ENCODE measurements around the gene TMEM106A. TPM values are rescaled to one million over a fixed set of nuclear protein-coding genes. Genes with fewer than 3 reads are reported as not detected.
"Not testable (repeated sequence)": the region's sequence is repeated elsewhere in the genome, so short reads cannot be mapped to it uniquely, and the experiment has no call there.

Gene TMEM106A, protein sequence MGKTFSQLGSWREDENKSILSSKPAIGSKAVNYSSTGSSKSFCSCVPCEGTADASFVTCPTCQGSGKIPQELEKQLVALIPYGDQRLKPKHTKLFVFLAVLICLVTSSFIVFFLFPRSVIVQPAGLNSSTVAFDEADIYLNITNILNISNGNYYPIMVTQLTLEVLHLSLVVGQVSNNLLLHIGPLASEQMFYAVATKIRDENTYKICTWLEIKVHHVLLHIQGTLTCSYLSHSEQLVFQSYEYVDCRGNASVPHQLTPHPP
- 1 to 10 TPM; 7.6 to 8.4 TPM for total RNA-seq
- long read RNA-seq: 0 reads

DNA sequence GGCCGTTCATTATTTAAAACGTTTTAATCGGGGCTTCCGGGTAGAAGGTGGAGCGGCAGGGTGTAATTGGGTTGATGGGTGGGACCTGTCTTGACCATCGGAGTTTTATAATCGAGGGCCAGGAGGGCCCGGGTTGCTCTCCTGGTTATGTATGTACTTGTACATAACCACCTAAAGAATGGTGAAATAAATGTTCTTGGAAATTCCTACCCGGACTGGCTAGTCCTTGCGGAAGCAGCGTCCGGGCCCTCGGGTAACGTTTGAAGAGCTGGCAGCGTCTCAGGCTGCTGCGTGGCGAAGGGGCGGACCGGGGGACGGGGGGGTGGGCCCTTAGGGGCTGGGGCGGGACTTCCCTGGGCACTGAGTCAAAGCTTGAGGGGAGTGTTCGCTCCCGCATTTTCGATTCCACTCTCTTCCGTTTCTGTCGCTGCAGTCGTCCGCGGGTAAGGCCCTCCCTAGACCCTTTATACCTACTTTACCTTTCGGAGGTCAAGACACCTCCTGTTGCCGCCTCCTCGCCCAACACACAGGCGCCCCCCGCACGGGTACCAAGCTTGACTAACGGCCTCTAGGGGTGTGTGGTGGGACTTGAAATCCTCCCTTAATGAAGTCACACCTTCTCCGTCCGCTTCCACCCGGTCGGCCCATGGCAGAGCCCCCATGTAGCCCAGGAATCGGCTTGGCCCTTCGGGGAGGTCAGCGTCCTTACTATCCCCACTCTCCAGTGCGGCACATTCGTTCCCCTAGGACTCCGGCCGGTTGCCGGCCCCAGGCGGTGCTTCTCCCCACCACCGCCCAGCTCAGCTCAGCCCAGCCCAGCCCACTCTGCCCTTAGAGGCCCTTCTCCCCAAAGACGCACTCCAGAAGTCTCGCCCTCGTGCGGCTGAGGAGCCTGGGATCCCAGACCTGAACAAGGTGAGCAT, at the start of gene TMEM106A:
TMEM106A (plus strand) TSS at position 396 of the 923 bp plus-strand sequence. CDS start 1,167 bp downstream, outside the sequence.
- ATAC-seq: peak; percentile 93 to 97
- DNase-seq: peak; percentile 87
- intact Hi-C loops (cut with DNase I): no loop called here

DNA sequence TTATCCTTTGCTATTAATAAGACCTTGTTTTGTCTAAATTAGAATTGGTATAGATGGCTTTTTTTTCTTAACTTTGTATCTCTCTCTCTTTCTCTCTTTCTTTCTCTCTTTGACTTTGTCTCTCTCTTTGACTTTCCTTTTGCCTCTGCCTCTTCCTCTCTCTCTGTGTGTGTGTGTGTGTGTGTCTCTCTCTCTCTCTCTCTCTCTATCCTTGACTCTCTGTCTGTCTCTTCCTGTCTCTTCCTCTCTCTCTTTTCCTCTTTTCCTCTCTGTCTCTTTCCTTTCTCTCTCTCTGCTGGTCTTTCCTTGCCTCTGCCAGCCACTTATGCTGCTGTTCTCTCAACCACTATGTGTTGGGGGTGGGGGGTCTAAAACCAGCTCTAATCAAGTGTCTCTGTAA, 45.7 kb upstream of the TMEM106A start:
- intact Hi-C loops (cut with DNase I); DNase-seq; ATAC-seq: not testable (repeated sequence)

DNA sequence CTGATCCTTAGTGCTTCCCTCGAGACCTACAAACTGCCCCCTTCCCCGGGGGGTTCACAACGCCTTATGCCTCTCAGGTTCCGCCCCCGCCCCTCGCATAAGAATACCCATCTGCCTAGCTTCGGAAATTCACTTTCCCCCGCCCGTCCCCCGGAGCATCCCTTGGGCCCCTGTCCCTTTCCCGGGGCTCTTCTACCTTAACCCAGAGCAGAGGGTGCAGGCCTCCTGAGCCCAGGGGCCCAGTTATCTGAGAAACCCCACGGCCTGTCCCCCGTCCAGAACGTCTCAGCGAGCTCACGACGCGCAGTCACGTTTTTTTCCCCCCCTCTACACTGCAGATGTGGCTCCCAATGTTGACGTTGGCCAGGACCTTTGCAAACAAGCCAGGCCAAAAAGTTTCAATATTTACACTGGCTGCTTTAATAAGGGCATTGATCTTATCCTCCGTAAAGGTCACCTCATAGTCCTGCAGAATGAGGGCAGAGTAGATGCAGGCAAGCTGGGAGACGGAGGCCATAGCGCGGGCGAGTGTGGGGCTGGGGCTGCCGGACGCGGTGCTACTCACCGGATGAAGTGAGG, 42.0 kb upstream of the TMEM106A start:
- DNase-seq (peak; percentile 32), ATAC-seq (peak; percentile 10 to 25)
- intact Hi-C loops (cut with DNase I): loop anchor here in 1 of 2 donors (5.0 kb wide), 2 partner anchors 147 to 162 kb away; partner anchors contain the start of genes IFI35 and VAT1

DNA sequence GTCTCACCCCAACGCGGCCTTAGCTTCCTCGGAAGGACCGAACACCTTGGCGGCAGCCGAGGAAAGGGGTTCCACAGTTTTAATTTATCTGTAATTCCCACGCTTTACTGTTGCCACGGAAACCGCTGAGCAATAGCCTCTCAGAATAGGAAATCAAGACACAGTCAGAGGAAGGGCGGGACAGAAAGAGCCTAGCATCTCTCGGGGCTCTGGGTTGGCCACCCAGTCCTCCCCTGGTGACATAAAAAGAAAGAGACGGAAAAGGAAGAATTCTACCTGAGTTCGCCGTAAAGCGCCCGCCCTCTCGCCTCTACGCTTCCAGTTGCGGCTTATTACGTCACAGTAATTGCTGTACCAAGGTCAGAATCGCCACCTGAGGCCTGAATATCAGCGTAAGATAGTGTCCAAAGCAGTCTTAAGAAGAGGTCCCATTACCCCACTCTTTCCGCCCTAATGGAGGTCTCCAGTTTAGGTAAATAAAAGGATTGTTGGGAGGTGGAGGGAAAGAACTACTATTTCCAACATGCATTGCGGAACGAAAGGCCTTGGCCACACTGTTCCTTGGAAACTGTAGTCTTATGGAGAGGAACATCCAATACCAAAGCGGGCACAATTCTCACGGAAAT, 41.4 kb upstream of the TMEM106A start:
- intact Hi-C loops (cut with DNase I): loop anchor here in 1 of 2 donors (5.0 kb wide), 2 partner anchors 148 to 163 kb away; partner anchors contain the start of genes IFI35 and VAT1
- DNase-seq (peak; percentile 91), ATAC-seq (peak; percentile 91 to 92)

DNA sequence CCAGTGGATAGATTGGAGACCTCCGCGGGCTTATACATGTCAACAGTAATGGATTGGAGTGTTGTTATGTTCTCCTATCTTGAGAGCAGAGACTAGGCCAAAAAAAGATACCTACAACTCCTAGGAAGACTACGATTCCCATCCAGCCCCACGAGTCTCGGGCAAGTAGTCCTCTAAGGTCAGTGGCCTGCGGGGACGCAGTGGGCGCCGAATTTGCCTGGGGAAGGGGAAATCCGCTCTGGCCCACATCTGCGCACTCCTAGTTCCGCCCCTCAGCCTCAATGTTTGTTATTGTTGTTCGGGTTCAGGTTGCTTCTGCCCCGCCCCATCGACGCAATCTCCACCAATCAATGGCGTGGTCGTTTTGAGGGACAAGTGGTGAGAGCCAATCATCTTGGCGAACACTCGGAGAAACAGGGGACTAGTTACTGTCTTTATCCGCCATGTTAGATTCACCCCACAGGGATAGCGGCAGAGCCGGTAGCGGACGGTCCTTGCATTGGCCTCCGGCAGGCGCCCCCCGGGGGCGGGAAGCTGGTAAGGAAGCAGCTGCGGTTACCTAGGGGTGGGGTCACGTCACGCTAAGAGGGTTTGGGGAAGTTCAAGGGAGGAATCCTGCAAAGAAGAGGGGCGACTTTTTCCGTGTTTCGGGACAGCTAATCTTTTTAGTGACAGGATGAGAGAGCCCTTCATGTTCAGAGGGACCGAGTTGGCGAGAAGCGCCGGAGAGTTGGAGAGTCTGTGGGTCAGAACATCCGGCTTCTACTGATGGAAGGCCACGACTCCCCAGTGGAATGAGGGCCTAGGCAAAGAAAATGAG, 40.7 kb upstream of the TMEM106A start, which contains the start of gene NBR1:
NBR1 (plus strand) TSS at position 449 of the 820 bp plus-strand sequence. CDS start 4,586 bp downstream, outside the sequence.
- peak; percentile 91 to 93 for ATAC-seq
- DNase-seq: peak; percentile 94
- intact Hi-C loops (cut with DNase I): loop anchor here in 1 of 2 donors (5.0 kb wide), 2 partner anchors 149 to 164 kb away; partner anchors contain the start of genes IFI35 and VAT1

DNA sequence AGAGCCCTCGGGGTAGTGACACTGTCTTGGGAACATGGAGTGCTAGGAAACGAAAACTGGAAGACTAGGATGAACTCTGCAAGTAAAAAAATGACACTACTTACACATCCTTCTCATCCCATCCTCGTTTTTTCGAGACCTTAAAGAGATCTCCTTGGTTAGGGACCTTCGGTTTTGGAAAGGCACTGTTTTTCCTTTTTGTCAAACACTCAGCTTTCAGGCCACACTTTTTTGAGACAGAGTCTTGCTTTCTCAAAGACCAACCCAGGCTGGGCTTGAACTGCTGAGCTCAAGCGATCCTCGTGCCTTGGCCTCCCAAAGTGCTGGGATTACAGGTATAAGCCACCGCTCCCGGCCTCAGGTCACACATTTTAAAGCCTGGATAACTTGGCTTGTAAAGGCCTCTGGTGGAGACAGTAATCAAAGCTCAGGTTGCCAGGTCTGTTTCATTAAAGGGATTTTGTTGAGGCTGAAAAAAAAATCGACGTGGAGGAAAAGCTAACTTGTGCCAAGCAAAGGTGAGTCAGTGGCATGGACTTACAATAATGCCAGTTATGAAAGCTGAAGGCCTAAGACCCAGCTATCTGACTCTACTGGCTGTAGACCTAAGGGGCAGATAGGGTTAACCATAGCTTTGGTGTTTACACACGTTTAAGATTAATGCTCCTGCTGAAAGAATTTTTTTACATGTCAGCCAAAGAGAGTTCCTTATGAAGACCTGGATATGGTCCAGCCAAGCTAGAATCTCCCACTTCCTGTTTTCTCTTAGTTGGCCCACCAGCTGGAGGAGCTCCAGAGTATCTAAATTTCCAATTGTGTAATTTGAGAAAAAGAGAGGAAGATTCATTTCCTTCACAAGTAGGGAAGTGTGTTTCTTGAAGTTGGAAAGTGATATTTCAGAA, 39.8 kb upstream of the TMEM106A start:
- peak in 1 of 2 donors; percentile 37 for ATAC-seq
- intact Hi-C loops (cut with DNase I): loop anchor here in 1 of 2 donors (5.0 kb wide), 2 partner anchors 150 to 165 kb away; partner anchors contain the start of genes IFI35 and VAT1
- DNase-seq: peak; percentile 44

DNA sequence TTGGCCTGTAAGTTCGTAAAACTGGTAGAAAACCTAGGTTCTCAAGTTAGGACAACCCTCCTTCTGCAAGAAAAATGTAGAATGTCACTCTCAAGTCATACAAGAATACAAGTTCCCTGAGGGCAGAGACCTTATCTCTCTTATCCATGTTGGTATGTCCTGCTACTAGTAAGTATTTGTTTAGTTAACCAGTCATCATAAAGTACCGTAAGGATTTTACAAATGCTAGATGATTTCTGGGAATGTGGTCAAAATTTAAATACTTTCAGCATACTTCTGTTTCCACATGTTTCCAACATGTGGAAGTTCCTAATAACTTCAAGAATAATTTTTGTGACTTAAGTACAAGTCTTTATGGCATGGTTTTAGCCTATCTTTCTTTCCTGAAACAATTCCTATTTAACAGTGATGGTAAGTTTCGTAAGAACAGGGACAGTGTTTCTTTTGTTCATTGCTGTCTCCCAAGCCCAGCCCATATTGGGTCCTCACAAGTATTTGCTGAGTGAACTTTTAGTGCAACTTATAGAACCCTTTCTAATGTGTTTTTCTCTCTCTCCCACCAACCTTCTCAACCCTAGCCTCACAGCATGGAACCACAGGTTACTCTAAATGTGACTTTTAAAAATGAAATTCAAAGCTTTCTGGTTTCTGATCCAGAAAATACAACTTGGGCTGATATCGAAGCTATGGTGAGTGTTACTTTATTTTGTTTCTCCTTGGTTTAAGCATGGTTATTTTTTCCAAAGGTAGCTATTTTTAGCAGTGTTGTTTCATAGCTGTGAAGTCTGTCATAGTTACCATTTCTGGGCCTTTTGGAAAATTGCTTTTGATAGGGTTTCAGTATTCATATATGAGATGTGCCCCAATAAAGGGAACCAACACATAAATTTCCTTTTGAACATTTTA, 36.2 kb upstream of the TMEM106A start:
- ATAC-seq: no peak
- intact Hi-C loops (cut with DNase I): no loop called here
- DNase-seq: no peak

DNA sequence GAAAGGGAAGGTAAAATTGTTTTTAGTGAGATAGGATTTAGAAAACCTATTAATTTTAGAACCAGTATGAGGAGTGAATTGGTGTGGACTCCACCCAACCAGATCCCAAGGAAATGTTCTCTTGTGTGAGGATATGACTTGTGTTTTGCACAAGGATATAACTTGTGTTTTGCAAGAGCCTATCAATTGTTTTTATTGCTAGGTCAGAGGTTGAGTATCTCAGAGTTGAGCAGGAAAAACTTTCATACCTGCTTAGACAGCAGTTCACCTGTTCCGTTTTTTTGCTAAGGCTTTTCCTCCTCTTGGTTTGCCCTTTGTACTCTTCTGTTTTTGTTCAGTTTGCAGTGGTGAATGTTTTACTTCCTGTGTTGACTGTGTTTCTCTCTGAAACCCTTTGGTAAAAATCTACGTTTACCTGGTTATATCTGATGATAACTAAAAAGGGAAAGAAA, 35.5 kb upstream of the TMEM106A start:
- ATAC-seq: no peak
- DNase-seq: no peak
- intact Hi-C loops (cut with DNase I): no loop called here

DNA sequence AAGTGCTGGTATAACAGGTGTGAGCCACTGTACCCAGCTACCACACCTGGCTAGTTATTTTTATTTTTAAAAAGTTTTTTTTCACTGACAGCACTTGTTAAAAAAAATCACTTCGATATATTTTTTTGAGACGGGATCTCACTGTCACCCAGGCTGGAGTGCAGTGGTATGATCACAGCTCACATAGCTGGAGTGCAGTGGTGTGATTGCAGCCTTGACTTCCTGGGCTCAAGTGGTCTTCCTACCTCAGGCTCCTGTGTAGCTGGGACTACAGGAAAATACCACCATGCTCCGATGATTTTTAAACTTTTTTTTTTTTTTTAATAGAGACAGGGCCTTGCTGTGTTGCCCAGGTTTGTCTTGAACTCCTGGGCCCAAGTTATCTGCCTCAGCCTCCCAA, 27.8 kb upstream of the TMEM106A start:
- no peak for DNase-seq
- ATAC-seq: no peak
- intact Hi-C loops (cut with DNase I): no loop called here

DNA sequence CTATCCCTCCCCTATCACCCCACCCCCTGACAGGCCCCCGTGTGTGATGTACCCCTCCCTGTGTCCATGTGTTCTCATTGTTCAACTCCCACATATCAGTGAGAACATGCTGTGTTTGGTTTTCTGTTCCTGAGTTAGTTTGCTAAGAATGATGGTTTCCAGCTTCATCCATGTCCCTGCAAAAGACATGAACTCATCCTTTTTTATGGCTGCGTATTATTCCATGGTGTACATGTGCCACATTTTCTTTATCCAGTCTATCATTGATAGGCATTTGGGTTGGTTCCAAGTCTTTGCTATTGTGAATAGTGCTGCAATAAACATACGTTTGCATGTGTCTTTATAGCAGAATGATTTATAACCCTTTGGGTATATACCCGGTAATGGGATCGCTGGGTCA, 25.0 kb upstream of the TMEM106A start:
- DNase-seq; intact Hi-C loops (cut with DNase I); ATAC-seq: not testable (repeated sequence)

DNA sequence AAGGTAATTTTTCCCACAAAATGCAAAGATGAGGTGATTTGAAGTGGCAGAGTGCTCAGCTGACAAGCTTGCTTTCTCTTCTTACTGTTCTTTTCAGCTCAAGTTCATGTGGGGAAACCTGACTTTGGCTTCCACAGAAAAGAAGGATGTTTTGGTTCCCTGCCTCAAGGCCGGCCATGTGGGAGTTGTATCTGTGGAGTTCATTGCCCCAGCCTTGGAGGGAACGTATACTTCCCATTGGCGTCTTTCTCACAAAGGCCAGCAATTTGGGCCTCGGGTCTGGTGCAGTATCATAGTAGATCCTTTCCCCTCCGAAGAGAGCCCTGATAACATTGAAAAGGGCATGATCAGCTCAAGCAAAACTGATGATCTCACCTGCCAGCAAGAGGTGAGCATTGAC, 18.4 kb upstream of the TMEM106A start:
- ATAC-seq (no peak), DNase-seq (no peak)
- intact Hi-C loops (cut with DNase I): loop anchor here in 1 of 2 donors (10.0 kb wide), 1 partner anchor 312 kb away; no protein-coding TSS in a partner anchor

DNA sequence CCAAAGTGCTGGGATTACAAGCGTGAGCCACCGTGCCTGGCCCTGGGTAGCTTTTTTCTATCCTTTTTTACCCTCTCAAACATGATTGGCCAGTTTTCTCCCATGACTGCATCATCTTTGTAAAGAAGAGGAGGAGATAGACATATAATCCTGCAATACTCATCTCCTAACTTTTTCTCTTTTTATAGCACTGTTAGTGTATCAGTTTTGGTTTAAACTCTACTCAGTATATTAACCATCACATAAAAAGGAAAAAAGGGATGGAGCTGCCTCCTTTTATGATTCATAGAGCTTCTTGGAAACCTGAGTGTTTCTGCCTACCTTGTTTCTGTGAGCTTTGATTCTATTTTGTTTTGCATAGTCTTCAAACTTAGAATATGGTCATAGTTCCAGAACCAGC, 12.0 kb upstream of the TMEM106A start:
- DNase-seq: no peak
- no peak for ATAC-seq
- intact Hi-C loops (cut with DNase I): loop anchor here in 1 of 2 donors (10.0 kb wide), 1 partner anchor 305 kb away; no protein-coding TSS in a partner anchor

DNA sequence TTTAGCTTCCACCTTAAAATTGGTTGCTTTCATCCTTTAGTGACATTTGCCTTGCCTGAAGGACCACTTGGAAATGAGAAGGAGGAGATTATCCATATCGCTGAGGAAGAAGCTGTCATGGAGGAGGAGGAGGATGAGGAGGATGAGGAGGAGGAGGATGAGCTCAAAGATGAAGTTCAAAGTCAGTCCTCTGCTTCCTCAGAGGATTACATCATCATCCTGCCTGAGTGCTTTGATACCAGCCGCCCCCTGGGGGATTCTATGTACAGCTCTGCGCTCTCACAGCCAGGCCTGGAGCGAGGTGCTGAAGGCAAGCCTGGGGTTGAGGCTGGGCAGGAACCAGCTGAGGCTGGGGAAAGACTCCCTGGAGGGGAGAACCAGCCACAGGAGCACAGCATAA, 11.5 kb upstream of the TMEM106A start:
- no peak for ATAC-seq
- intact Hi-C loops (cut with DNase I): no loop called here
- DNase-seq: no peak

DNA sequence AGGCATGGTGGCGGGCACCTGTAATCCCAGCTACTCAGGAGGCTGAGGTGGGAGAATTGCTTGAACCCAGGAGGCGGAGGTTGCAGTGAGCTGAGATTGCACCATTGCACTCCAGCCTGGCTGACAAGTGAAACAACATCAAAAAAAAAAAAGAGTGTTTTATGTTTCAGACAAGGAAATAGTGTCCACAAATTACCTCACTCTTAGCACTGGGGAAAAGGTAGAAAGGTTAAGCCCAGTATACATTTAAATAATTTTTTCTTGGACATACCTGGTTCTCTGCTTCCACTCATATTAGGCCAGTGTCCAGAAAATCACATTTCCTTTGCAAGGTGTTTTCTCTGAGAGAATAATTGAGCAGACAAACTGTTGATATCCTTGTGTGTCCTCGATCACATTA, 8.7 kb upstream of the TMEM106A start:
- intact Hi-C loops (cut with DNase I); DNase-seq; ATAC-seq: not testable (repeated sequence)

DNA sequence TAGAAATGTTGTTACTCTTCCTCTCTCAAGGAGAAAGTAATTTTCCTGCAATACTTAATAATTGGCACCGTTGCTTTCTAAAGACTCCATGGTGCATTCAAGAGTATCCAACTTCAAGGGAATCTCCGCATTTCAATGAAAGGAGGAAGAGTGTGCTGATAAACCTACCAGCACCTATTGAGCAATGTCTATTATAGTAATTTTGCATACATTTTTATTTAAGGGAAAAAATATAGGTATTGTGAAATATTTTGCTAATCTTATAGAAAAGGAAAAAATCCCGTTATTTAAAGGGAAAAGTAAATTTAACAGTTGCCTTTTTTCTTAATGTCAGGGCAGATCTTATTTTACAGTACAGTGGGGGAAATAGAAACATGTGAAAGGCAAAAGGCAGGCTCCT, 1.1 kb upstream of the TMEM106A start:
- intact Hi-C loops (cut with DNase I): no loop called here
- ATAC-seq: no peak
- no peak for DNase-seq

DNA sequence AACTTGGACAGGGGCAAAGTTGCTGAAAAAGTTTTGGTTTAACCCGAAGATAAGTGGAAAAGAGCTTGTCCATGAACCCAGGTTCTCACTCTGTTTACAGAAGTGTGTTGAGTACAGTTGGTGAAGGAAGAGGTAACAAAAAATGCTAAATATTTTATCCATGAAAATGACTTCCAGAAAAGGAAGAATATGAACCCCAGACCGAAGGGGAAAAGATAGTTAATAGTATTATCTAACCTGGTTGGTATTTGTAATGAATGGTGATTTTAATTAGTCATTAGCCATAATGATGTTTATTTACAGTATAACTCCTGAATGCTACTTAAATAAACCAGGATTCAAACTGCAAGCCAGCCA, 574 bp upstream of the TMEM106A start:
- DNase-seq: no peak
- intact Hi-C loops (cut with DNase I): no loop called here
- no peak for ATAC-seq
